ENCODE results near the gene GPI. TPM values are rescaled to one million over a fixed set of nuclear protein-coding genes. Genes with fewer than 3 reads are reported as not detected.

The GPI gene
- total and polyA plus RNA-seq, 2 of the 13 experiments (the other 11 are each of a cell fraction or from before 2014, with no cell fraction given): 147 to 167 TPM

GRCh38 chr19:34347561-34348165, 17.3 kb upstream of the GPI start:
- no peak overlapping the region for H3K4me3 ChIP-seq (replicated peaks in 1 of 3; ENCODE audit: insufficient read depth in 1 of 3, low read depth in 2 of 3, low read length in 3 of 3)
- no peak overlapping the region for H2AFZ ChIP-seq (ENCODE audit: low read length)
- FAIRE-seq (no peak), ATAC-seq (no peak), DNase-seq (ENCODE audit: low spot score) (no peak)
- intact Hi-C loops (cut with micrococcal nuclease; ENCODE audit: unreplicated experiment) (no loop called here), in situ Hi-C loops (cut with HindIII; ENCODE audit: extremely low pct_ligation_motif_present, low pct_unique_long_range_greater_than_20kb) (no loop called here)
- H3K4me2 ChIP-seq (ENCODE audit: low read depth, low read length): no peak overlapping the region
- WGBS (ENCODE audit: low lambda C conversion rate): 95% methylated on average over 17 of the region's 19 CpGs
- CTCF ChIA-PET (ENCODE audit: low intra/inter-chr PET ratio, low total read pairs): no interaction called here
- no peaks in the 10 kb centered on the region for H3K9me3 ChIP-seq (ENCODE audit: low read length)
- H3K4me1 ChIP-seq (ENCODE audit: insufficient read depth, low read length): peaks cover 2% of the 10 kb centered on the region; the same call in 1 of the 2 replicates
- H3K9ac ChIP-seq (ENCODE audit: insufficient read depth, low read depth, low read length): no peak overlapping the region
- no peaks in the 10 kb centered on the region for H3K27me3 ChIP-seq (ENCODE audit: control insufficient read depth in 1 of 2, insufficient read depth in 2 of 2, low read length in 2 of 2)
- no peaks in the 10 kb centered on the region for H4K20me1 ChIP-seq (ENCODE audit: insufficient read depth, low read length)
- no peaks in the 10 kb centered on the region for H3K79me2 ChIP-seq (ENCODE audit: insufficient read depth, low read length)
- TF ChIP-seq ZNF550 (CRISPR knock-in tag; IDR thresholded peaks at IDR 0.05; ENCODE audit: borderline replicate concordance) (no peak), ZNF382 (CRISPR knock-in tag; IDR thresholded peaks at IDR 0.05; ENCODE audit: borderline replicate concordance) (no peak), IRF2 (CRISPR knock-in tag; IDR thresholded peaks at IDR 0.05) (no peak), ZNF3 (CRISPR knock-in tag; IDR thresholded peaks at IDR 0.05) (no peak)
- POLR2A ChIA-PET: no interaction called here
- peaks cover 9 to 38% of the 10 kb centered on the region in 2 experiments for H3K36me3 ChIP-seq (replicated peaks in 1 of 2; ENCODE audit: control insufficient read depth in 1 of 2, insufficient read depth in 2 of 2, low read length in 2 of 2)
- H3K27ac ChIP-seq (ENCODE audit: extremely low read length, insufficient read depth, low read length): no peak overlapping the region
- BruUV-seq (replicated peaks): no TSS peak

- no peak overlapping the region for H3K27ac ChIP-seq (ENCODE audit: extremely low read length, insufficient read depth, low read length)
- TF ChIP-seq XRCC5 (optimal IDR thresholded peaks at IDR 0.05; ENCODE audit: low read length): no peak
- TF ChIP-seq ZSCAN31 (CRISPR knock-in tag; IDR thresholded peaks at IDR 0.05; ENCODE audit: low read depth): no peak
- no peaks in the 10 kb centered on the region for H3K27me3 ChIP-seq (ENCODE audit: control insufficient read depth in 1 of 2, insufficient read depth in 2 of 2, low read length in 2 of 2)
- no peak for ATAC-seq
- no peak for FAIRE-seq
- ChIA-PET POLR2A (no interaction called here), CTCF (ENCODE audit: low intra/inter-chr PET ratio, low total read pairs) (no interaction called here)
- no peaks in the 10 kb centered on the region for H3K4me1 ChIP-seq (ENCODE audit: insufficient read depth, low read length)
- H4K20me1 ChIP-seq (ENCODE audit: insufficient read depth, low read length): no peaks in the 10 kb centered on the region
- no peak overlapping the region for H3K4me3 ChIP-seq (replicated peaks in 1 of 3; ENCODE audit: insufficient read depth in 1 of 3, low read depth in 2 of 3, low read length in 3 of 3)
- intact Hi-C loops (cut with micrococcal nuclease; ENCODE audit: unreplicated experiment): no loop called here
- in situ Hi-C loops (cut with HindIII; ENCODE audit: extremely low pct_ligation_motif_present, low pct_unique_long_range_greater_than_20kb): no loop called here
- H2AFZ ChIP-seq (ENCODE audit: low read length): no peak overlapping the region
- H3K4me2 ChIP-seq (ENCODE audit: low read depth, low read length): no peak overlapping the region
- no peak for DNase-seq (ENCODE audit: low spot score)
- no peaks in the 10 kb centered on the region for H3K9me3 ChIP-seq (ENCODE audit: low read length)
- H3K9ac ChIP-seq (ENCODE audit: insufficient read depth, low read depth, low read length): no peak overlapping the region
- BruUV-seq (replicated peaks): no TSS peak
- WGBS (ENCODE audit: low lambda C conversion rate): 95% methylated on average over 10 of the region's 11 CpGs
- peaks cover 10 to 42% of the 10 kb centered on the region in 2 experiments for H3K36me3 ChIP-seq (replicated peaks in 1 of 2; ENCODE audit: control insufficient read depth in 1 of 2, insufficient read depth in 2 of 2, low read length in 2 of 2)
- no peaks in the 10 kb centered on the region for H3K79me2 ChIP-seq (ENCODE audit: insufficient read depth, low read length)
Measured at GRCh38 chr19:34348899-34349487, 16.0 kb upstream of the GPI start.
